IMR-90 (cell line): ENCODE measurements around the gene PPM1A. TPM values are rescaled to one million over a fixed set of nuclear protein-coding genes. Genes with fewer than 3 reads are reported as not detected.

ENCODE experiments used
- ATAC-seq: fragments of 200-7000 bp; cut with Tn5 transposase; 2 replicates; pipeline ENCODE4 v1.9.1; 2020; ENCODE audit warnings: low read depth, mild to moderate bottlenecking, moderate library complexity
- BruUV-seq: library from RNA; stranded (reverse); fragments of 400-500 nt; replicated peaks from 2 replicates; lab custom pipeline; 2021; lab: Mats Ljungman, UMichigan
- CTCF ChIA-PET: fragments of 300-600 bp; formaldehyde crosslinking; extraction: SDS; loops from one replicate; lab custom pipeline; 2021; ENCODE audit warnings: antibody characterized with exemption; lab: Yijun Ruan, JAX
- POLR2A ChIA-PET: fragments of 300-600 bp; sonication (Branson Sonifier 250); formaldehyde crosslinking; loops from one replicate; lab custom pipeline; 2022; ENCODE audit warnings: antibody characterized with exemption; ENCODE audit not compliant: unreplicated experiment; lab: Charles Lee
- DNase-seq: peaks from one replicate; pipeline ENCODE4 v3.0.0; 2013
- H2AFZ ChIP-seq: replicated peaks from 2 replicates; pipeline ENCODE3; 2013; ENCODE audit warnings: low read length, mild to moderate bottlenecking; ENCODE audit not compliant: poor library complexity
- H2AK5ac ChIP-seq: 2 replicates; pipeline ENCODE4 v1.6.1; 2013; ENCODE audit warnings: low read depth, low read length, inconsistent platforms
- H2AK9ac ChIP-seq: replicated peaks from 2 replicates; pipeline ENCODE3; 2013; ENCODE audit warnings: mild to moderate bottlenecking, low read depth, low read length, moderate library complexity; ENCODE audit not compliant: poor library complexity
- H2BK120ac ChIP-seq: 2 replicates; pipeline ENCODE4 v1.6.1; 2013; ENCODE audit warnings: low read depth, low read length, inconsistent platforms
- H2BK15ac ChIP-seq: 3 replicates; pipeline ENCODE4 v1.6.1; 2013; ENCODE audit warnings: low read depth, low read length, inconsistent platforms
- H2BK20ac ChIP-seq: 2 replicates; pipeline ENCODE4 v1.6.1; 2013; ENCODE audit warnings: low read depth, mild to moderate bottlenecking, inconsistent platforms, low read length, moderate library complexity
- H2BK5ac ChIP-seq: 2 replicates; pipeline ENCODE4 v1.6.1; 2013; ENCODE audit warnings: mild to moderate bottlenecking, low read depth, low read length, inconsistent platforms; ENCODE audit not compliant: poor library complexity, severe bottlenecking
- H3K14ac ChIP-seq: replicated peaks from 2 replicates; pipeline ENCODE4 v1.6.1; 2013; ENCODE audit warnings: low read depth, low read length, inconsistent platforms
- H3K18ac ChIP-seq: 2 replicates; pipeline ENCODE4 v1.6.1; 2013; ENCODE audit warnings: low read depth, low read length, control low read depth
- H3K23ac ChIP-seq: 2 replicates; pipeline ENCODE4 v1.6.1; 2013; ENCODE audit warnings: low read depth, low read length, inconsistent platforms
- H3K27ac ChIP-seq: 2 replicates; pipeline ENCODE4 v1.5.1; 2013; ENCODE audit warnings: mild to moderate bottlenecking, control low read depth, low read length; ENCODE audit not compliant: insufficient read depth
- H3K27me3 ChIP-seq: 2 replicates; pipeline ENCODE4 v1.6.1; 2013; ENCODE audit warnings: low read length; ENCODE audit not compliant: control insufficient read depth, insufficient read depth
- H3K36me3 ChIP-seq: 2 replicates; pipeline ENCODE4 v1.6.1; 2013; ENCODE audit warnings: low read length, mixed read lengths; ENCODE audit not compliant: control insufficient read depth, insufficient read depth
- H3K4ac ChIP-seq: 2 replicates; pipeline ENCODE4 v1.6.1; 2013; ENCODE audit warnings: low read depth, low read length, inconsistent platforms
- H3K4me1 ChIP-seq: 2 replicates; pipeline ENCODE4 v1.6.1; 2013; ENCODE audit warnings: low read length, mixed read lengths; ENCODE audit not compliant: control insufficient read depth, insufficient read depth
- H3K4me2 ChIP-seq: 2 replicates; pipeline ENCODE4 v1.6.1; 2013; ENCODE audit warnings: low read depth, mild to moderate bottlenecking, control low read depth, low read length, moderate library complexity
- H3K4me3 ChIP-seq: 2 replicates; pipeline ENCODE4 v1.5.1; 2013; ENCODE audit warnings: low read depth, mild to moderate bottlenecking, control low read depth, low read length, moderate library complexity; ENCODE audit not compliant: insufficient read depth
- H3K56ac ChIP-seq: 2 replicates; pipeline ENCODE4 v1.6.1; 2013; ENCODE audit warnings: low read length, inconsistent platforms; ENCODE audit not compliant: insufficient read depth; ENCODE audit errors: extremely low read depth
- H3K79me1 ChIP-seq, 2 experiments: 2 replicates each; pipeline ENCODE4 v1.6.1; 2013; ENCODE audit warnings: low read length in 2 of 2, inconsistent platforms in 1 of 2, low read depth in 1 of 2
- H3K9ac ChIP-seq: 2 replicates; pipeline ENCODE4 v1.6.1; 2013; ENCODE audit warnings: low read depth, low read length, control low read depth
- H3K9me1 ChIP-seq: 2 replicates; pipeline ENCODE4 v1.6.1; 2013; ENCODE audit warnings: low read length, inconsistent platforms; ENCODE audit not compliant: insufficient read depth
- H3K9me3 ChIP-seq: 2 replicates; pipeline ENCODE4 v1.6.1; 2013; ENCODE audit warnings: low read length; ENCODE audit not compliant: control insufficient read depth, insufficient read depth
- H4K20me1 ChIP-seq: 2 replicates; pipeline ENCODE4 v1.6.1; 2013; ENCODE audit warnings: low read length, inconsistent platforms; ENCODE audit not compliant: insufficient read depth
- H4K5ac ChIP-seq: 2 replicates; pipeline ENCODE4 v1.6.1; 2013; ENCODE audit warnings: mild to moderate bottlenecking, low read depth, low read length, control low read depth
- H4K8ac ChIP-seq, 2 experiments: 2 replicates each; pipeline ENCODE4 v1.6.1; 2013; ENCODE audit warnings: low read depth in 2 of 2, low read length in 2 of 2, control low read depth in 1 of 2, inconsistent platforms in 1 of 2
- H4K91ac ChIP-seq: 2 replicates; pipeline ENCODE4 v1.6.1; 2013; ENCODE audit warnings: low read depth, low read length, inconsistent platforms; ENCODE audit not compliant: insufficient read depth
- RCOR1 ChIP-seq: IDR thresholded peaks from 2 replicates; pipeline ENCODE4 v1.6.1; 2012; ENCODE audit warnings: mild to moderate bottlenecking, low read length, improper control_type of control experiment; ENCODE audit not compliant: insufficient replicate concordance
- USF2 ChIP-seq: fragments of 150-350 bp; IDR thresholded peaks from 2 replicates; pipeline ENCODE4 v1.6.1; 2017; ENCODE audit warnings: mild to moderate bottlenecking, antibody characterized with exemption, low read length, low read depth
- WGBS, 2 experiments: methylation state at CpG; one replicate each; pipeline versions ENCODE4 v1.1.5 to v1.1.7; 2013; ENCODE audit warnings: missing lambda C conversion rate in 2 of 2; ENCODE audit not compliant: insufficient read length in 1 of 2; ENCODE audit errors: extremely low coverage in 2 of 2; 5-methylcytosine and 5-hydroxymethylcytosine counted together
- dilution Hi-C: fragments of 300-500 bp; cut with HindIII; formaldehyde crosslinking; loops from one replicate; pipeline ENCODE4 v1.14.3; 2018; ENCODE audit warnings: low sequenced_read_pairs; ENCODE audit not compliant: unreplicated experiment
- in situ Hi-C: fragments of 300-500 bp; cut with MboI; formaldehyde crosslinking; loops from 3 replicates; pipeline ENCODE4 v1.14.3; 2019; ENCODE audit warnings: low sequenced_read_pairs, inconsistent platforms, mixed read lengths
- intact Hi-C: fragments of 100-400 bp; cut with micrococcal nuclease; formaldehyde crosslinking; loops from 2 replicates; pipeline ENCODE4 v1.10.0; 2022
- polyA plus RNA-seq, 3 experiments: library from polyadenylated mRNA; depleted of rRNA; stranded (reverse); fragments of >200 nt; gene quantifications; 2 replicates each; pipeline ENCODE4 v1.2.3, GENCODE V29; 2012; ENCODE audit warnings: low replicate concordance in 1 of 3
- total RNA-seq: library from RNA; depleted of rRNA; stranded (reverse); fragments of >200 nt; gene quantifications from 2 replicates; pipeline ENCODE4 v1.2.3, GENCODE V29; 2012

Gene PPM1A
- total and polyA plus RNA-seq, 2 of the 4 experiments (the other 2 are of a cell fraction) = 14.3 to 15.1 TPM

DNA sequence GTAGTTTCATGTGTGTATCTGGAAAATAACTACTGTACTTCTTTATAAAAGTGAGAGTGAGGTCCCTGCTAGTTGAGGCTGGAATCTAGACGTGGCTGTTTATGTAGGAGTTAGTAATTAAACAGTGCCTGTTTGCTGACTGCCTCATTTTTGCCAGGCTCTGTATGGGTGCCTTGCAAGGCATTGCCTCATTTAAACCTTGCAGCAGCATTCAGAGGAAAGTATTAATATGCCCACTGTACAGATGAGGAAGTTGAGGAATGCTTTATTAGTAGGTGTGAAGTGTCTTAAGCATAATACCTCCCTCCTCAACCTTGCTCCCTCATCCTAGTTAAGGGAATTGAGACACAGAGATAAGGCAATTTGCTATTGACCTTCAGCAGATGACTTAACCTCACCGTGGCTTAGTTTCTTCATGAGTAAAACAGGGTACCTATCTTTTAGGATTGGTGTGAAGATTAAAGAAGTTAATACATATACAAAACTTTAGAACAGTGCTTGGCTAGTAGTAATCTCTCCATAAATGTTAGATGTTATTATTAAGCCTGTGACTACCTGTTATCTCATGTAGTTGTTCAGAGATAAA, 28.7 kb downstream of the PPM1A start:
- Histone ChIP-seq H2BK15ac (no peak overlapping the region), H4K5ac (no peak overlapping the region), H3K9me3 (no peaks in the 10 kb centered on the region), H3K4me2 (no peak overlapping the region), H3K4me3 (no peak overlapping the region), H3K4ac (no peak overlapping the region), H4K8ac (no peak overlapping the region), H3K27me3 (no peaks in the 10 kb centered on the region), H3K9me1 (peaks cover 3% of the 10 kb centered on the region; the same call in 1 of the 2 replicates), H2BK20ac (no peak overlapping the region), H3K18ac (no peak overlapping the region), H2AK9ac (no peak overlapping the region), H2AK5ac (no peak overlapping the region), H3K56ac (no peak overlapping the region), H4K20me1 (peaks cover 22% of the 10 kb centered on the region), H4K91ac (no peak overlapping the region), H3K4me1 (no peaks in the 10 kb centered on the region), H3K27ac (no peak overlapping the region), H3K36me3 (peaks cover 4% of the 10 kb centered on the region), H3K14ac (no peak overlapping the region), H3K23ac (no peak overlapping the region), H2BK120ac (no peak overlapping the region), H2BK5ac (no peak overlapping the region), H3K79me1 (peaks cover 28 to 56% of the 10 kb centered on the region in 2 experiments), H3K9ac (no peak overlapping the region), H2AFZ (no peak overlapping the region)
- ChIA-PET POLR2A (no interaction called here), CTCF (interaction anchor here (1.0 kb wide), 1 partner anchor 15 kb away, joined by 4 read pairs; no protein-coding TSS in a partner anchor)
- no peak for ATAC-seq
- WGBS, 2 experiments = no CpG with 5 or more reads among the region's 2 CpGs
- in situ Hi-C loops = no loop called here
- DNase-seq = no peak
- dilution Hi-C loops = no loop called here
- BruUV-seq = no TSS peak
- intact Hi-C loops = no loop called here
- TF ChIP-seq RCOR1 (no peak), USF2 (no peak)
